Activated B cell treated with CpG ODN at 0.5 μM for 24 hours (primary cell): ENCODE results near the gene FNBP1. TPM values are rescaled to one million over a fixed set of nuclear protein-coding genes. Genes with fewer than 3 reads are reported as not detected.

ENCODE experiments used
- ATAC-seq: fragments of 200-7000 bp; cut with Tn5 transposase; one replicate; pipeline ENCODE4 v1.10.0; 2021; ENCODE audit warnings: low read depth, mild to moderate bottlenecking, moderate library complexity
- CTCF ChIA-PET: fragments of 350-600 bp; sonication (Branson Sonifier 250); formaldehyde crosslinking; loops from one replicate; lab custom pipeline; 2021; ENCODE audit warnings: antibody characterized with exemption; lab: Charles Lee
- POLR2A ChIA-PET: fragments of 350-600 bp; sonication (Branson Sonifier 250); formaldehyde crosslinking; loops from one replicate; lab custom pipeline; 2021; ENCODE audit warnings: antibody characterized with exemption; lab: Charles Lee
- DNase-seq: peaks from one replicate; pipeline ENCODE4 v3.0.0; 2022
- H3K27ac Mint-ChIP-seq: one replicate; pipeline ENCODE4 v1.8.0; 2020; ENCODE audit warnings: mixed read lengths
- H3K27me3 Mint-ChIP-seq: one replicate; pipeline ENCODE4 v1.8.0; 2021; ENCODE audit warnings: mixed read lengths
- H3K36me3 Mint-ChIP-seq: one replicate; pipeline ENCODE4 v1.8.0; 2021; ENCODE audit warnings: low read depth, mixed read lengths
- H3K4me1 Mint-ChIP-seq: one replicate; pipeline ENCODE4 v1.8.0; 2021; ENCODE audit warnings: mixed read lengths
- H3K4me3 Mint-ChIP-seq: one replicate; pipeline ENCODE4 v1.8.0; 2020; ENCODE audit warnings: mild to moderate bottlenecking, mixed read lengths
- H3K9me3 Mint-ChIP-seq: one replicate; pipeline ENCODE4 v1.8.0; 2020; ENCODE audit warnings: mixed read lengths
- intact Hi-C: fragments of 100-400 bp; cut with micrococcal nuclease; formaldehyde crosslinking; loops from one replicate; pipeline ENCODE4 v1.15.1; 2024
- total RNA-seq: library from RNA; stranded (reverse); gene quantifications from 2 replicates; pipeline ENCODE4 v1.2.3, GENCODE V29; 2022
- TF ChIP-seq, protein P1 (sequence below): fragments of 200-600 bp; IDR thresholded peaks from one replicate; pipeline ENCODE4 v1.8.0; 2022; ENCODE audit warnings: antibody characterized with exemption, mild to moderate bottlenecking

Gene FNBP1
- total RNA-seq, 1 donor from 2014 or later, result 501 TPM

DNA sequence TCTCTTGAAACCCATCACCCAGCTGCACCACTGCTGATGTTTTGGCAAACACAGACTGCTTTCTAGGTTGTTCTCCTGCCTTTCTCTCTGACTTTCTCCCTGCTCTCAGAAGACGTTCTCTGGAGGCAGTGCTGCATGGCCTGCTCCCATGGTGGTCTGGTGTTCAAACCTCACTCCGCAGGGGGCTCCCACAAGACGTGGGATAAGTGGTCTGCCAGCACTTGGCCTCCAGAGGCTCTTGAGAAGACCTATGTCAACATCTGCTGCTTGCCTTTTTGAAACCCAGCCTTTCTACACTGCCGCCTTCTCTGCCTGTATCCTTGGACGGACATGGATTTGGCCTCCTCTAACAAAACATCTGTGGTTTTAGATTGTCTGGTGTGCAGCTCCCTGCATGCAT lies 191.2 kb downstream of the FNBP1 start:
- CTCF ChIA-PET, result no interaction called here
- no peaks in the 10 kb centered on the region for H3K4me1 Mint-ChIP-seq
- intact Hi-C loops, result no loop called here

DNA sequence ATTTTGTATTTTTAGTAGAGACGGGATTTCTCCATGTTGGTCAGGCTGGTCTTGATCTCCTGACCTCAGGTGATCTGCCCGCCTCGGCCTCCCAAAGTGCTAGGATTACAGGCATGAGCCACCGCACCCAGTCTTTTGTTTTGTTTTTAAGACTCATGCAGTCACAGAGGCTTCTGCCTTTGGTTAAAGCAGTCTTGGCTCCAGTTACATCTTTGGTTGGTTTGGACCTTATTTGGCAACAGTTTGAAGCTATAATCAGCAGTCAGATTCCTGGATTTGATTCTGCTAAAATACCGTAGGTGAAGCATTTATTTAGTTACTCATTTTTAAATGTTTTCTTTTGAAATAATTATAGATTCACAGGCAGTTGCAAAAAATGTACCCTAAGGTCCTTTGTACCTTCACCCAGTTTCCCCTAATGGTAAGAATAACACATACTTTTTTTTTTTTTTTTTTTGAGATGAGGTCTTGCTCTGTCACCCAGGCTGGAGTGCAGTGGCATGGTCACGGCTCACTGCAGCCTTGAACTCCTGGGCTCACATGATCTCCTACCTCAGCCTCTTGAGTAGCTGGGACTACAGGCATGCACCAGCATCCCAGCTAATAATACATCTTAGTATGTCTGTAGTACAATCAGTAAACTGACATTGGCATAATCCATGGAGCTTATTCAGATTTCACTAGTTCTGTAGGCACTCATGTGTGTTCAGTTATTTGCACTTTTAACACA lies 192.0 kb downstream of the FNBP1 start:
- Mint-ChIP-seq H3K9me3 (no peaks in the 10 kb centered on the region), H3K4me1 (no peaks in the 10 kb centered on the region), H3K4me3 (no peak overlapping the region), H3K36me3 (peaks cover 59% of the 10 kb centered on the region), H3K27me3 (no peaks in the 10 kb centered on the region), H3K27ac (no peak overlapping the region)
- TF ChIP-seq, protein P1, sequence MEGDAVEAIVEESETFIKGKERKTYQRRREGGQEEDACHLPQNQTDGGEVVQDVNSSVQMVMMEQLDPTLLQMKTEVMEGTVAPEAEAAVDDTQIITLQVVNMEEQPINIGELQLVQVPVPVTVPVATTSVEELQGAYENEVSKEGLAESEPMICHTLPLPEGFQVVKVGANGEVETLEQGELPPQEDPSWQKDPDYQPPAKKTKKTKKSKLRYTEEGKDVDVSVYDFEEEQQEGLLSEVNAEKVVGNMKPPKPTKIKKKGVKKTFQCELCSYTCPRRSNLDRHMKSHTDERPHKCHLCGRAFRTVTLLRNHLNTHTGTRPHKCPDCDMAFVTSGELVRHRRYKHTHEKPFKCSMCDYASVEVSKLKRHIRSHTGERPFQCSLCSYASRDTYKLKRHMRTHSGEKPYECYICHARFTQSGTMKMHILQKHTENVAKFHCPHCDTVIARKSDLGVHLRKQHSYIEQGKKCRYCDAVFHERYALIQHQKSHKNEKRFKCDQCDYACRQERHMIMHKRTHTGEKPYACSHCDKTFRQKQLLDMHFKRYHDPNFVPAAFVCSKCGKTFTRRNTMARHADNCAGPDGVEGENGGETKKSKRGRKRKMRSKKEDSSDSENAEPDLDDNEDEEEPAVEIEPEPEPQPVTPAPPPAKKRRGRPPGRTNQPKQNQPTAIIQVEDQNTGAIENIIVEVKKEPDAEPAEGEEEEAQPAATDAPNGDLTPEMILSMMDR, result no peak
- CTCF ChIA-PET, result no interaction called here
- ATAC-seq (no peak), DNase-seq (no peak)
- POLR2A ChIA-PET, result no interaction called here
- intact Hi-C loops, result no loop called here

More for the DNA sequence above, 191.2 kb downstream of the FNBP1 start:
- POLR2A ChIA-PET, result no interaction called here
- DNase-seq (no peak), ATAC-seq (no peak)
- Mint-ChIP-seq H3K27me3 (no peaks in the 10 kb centered on the region), H3K4me3 (no peak overlapping the region), H3K27ac (no peak overlapping the region), H3K9me3 (no peaks in the 10 kb centered on the region), H3K36me3 (peaks cover 66% of the 10 kb centered on the region)
- TF ChIP-seq, protein P1, result no peak

DNA sequence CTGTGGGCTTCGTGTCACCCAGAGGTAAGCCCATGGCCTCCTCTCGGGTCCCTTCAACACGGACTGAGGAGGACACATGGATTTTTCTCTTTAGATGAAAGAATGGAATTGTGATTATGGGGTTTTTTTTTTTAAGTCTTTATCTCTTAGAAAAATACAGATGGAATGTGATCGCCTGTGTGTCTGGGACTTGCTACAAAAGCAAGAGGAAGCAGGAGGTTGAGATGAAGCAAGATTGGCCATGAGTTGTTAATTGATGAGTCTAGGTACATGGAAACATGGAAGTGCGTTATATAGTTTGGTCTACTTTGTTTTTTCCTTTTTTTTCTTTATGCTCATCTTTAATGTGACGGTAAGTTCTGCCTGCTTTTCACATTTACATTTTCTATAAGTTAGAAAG lies 193.1 kb downstream of the FNBP1 start:
- intact Hi-C loops, result no loop called here
- POLR2A ChIA-PET, result interaction anchor here (0.6 kb wide), 1 partner anchor 182 kb away, joined by 6 read pairs; no protein-coding TSS in a partner anchor
- Mint-ChIP-seq H3K4me3 (no peak overlapping the region), H3K36me3 (peaks cover 50% of the 10 kb centered on the region), H3K9me3 (no peaks in the 10 kb centered on the region), H3K27me3 (no peaks in the 10 kb centered on the region), H3K27ac (no peak overlapping the region), H3K4me1 (peaks cover 6% of the 10 kb centered on the region)
- ATAC-seq, result no peak
- no peak for DNase-seq
- TF ChIP-seq, protein P1, result no peak
- CTCF ChIA-PET, result no interaction called here

DNA sequence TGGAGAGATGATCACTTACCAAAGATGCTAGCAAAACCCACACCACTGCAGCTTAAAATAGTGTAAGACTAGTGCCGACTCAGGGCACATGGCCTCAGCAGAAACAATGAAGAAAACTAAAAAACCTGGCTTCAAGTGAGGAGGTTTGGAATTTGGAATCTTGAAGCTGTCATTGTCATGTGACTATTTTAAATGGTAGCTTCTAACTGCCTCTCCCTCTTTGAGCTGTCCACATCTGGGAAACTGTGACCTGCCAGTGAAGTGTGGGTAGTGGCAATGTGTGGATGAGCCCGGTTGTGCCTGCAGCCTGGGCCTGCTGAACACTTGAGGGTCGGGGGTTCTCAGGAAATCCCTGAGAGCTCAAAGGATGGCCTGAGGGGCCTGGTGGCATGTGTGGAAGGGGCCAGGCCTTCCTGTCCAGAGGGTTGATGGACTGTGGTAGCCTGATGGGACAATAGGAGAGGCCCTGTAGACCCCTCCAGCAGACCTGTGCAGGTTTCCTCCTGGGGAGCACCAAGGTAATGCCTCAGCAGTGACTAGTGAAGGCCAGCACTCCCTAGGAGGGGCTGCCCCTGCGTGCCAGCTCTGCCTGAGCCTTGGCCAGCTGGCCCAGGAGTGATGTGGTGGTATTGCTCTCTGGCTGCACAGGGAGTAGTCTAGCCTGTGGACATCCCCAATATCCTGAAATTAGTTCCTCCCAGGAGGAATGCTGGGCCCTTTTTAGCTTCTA lies 194.1 kb downstream of the FNBP1 start:
- ATAC-seq (no peak), DNase-seq (no peak)
- H3K27me3 Mint-ChIP-seq, result no peaks in the 10 kb centered on the region
- TF ChIP-seq, protein P1, result no peak
- no peaks in the 10 kb centered on the region for H3K9me3 Mint-ChIP-seq
- CTCF ChIA-PET, result no interaction called here
- H3K4me1 Mint-ChIP-seq, result peaks cover 6% of the 10 kb centered on the region
- H3K4me3 Mint-ChIP-seq, result no peak overlapping the region
- intact Hi-C loops, result no loop called here
- H3K27ac Mint-ChIP-seq, result no peak overlapping the region
- POLR2A ChIA-PET, result no interaction called here
- H3K36me3 Mint-ChIP-seq, result peaks cover 40% of the 10 kb centered on the region

DNA sequence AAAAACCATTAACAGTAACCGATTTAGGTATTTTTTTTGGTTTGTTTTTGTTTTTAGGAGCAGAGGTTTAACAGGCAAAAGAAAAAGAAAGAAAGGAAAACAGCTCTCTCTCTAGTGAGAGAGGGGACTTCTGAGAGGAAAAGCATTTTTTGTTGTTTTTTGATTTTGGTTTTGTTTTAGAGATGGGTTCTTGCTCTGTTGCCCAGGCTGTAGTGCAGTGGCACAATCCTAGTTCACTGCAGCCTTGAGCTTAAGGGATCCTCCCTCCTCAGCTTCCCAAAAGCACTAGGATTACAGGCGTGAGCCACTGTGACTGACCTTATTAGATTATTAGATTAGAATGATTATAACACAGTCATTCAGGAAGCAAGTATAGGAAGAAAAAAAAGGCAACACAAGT lies 197.6 kb downstream of the FNBP1 start:
- intact Hi-C loops, result no loop called here
- ATAC-seq (no peak), DNase-seq (no peak)
- H3K4me1 Mint-ChIP-seq, result peaks cover 9% of the 10 kb centered on the region
- H3K27ac Mint-ChIP-seq, result peak overlapping the region; percentile 65
- TF ChIP-seq, protein P1, result no peak
- no peaks in the 10 kb centered on the region for H3K9me3 Mint-ChIP-seq
- ChIA-PET CTCF (no interaction called here), POLR2A (interaction anchor here (0.6 kb wide), 1 partner anchor 202 kb away, joined by 3 read pairs; no protein-coding TSS in a partner anchor)
- no peaks in the 10 kb centered on the region for H3K27me3 Mint-ChIP-seq
- no peak overlapping the region for H3K4me3 Mint-ChIP-seq
- H3K36me3 Mint-ChIP-seq, result peaks cover 9% of the 10 kb centered on the region
